Measurements from ENCODE around the gene CRYBG2. TPM values are rescaled to one million over a fixed set of nuclear protein-coding genes. Genes with fewer than 3 reads are reported as not detected.
A peak's percentile ranks its signal among the peaks of the same experiment; 100 is the strongest.
"Not testable (repeated sequence)": the region's sequence is repeated elsewhere in the genome, so short reads cannot be mapped to it uniquely, and the experiment has no call there.

The CRYBG2 gene
- total and polyA plus RNA-seq, 10 of the 15 experiments (the other 5 are each of a cell fraction or from before 2014, with no cell fraction given) = 0.03 to 1.2 (median 0.11) TPM; not detected in 4

DNA sequence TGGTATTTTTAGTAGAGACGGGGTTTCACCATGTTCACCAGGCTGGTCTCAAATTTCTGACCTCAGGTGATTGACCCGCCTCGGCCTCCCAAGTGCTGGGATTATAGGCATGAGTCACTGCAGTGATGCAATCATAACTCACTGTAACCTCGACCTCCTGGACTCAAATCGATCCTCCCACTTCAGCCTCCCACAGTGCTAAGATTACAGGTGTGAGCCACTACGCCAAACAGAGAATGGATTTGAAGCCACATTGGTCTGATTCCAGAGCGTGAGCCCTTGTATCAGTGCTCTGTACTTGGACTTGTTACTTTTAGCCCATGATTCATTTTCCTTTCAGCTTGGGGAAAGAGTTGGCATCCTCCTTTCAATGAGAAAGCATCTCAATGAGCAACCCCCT is 33.5 kb upstream of the CRYBG2 start (continued):
- TF ChIP-seq EZH2 (IDR thresholded peaks at IDR 0.05; ENCODE audit: borderline replicate concordance, control insufficient read depth, low read depth, low read length) = no peak
- no peak for TF ChIP-seq CEBPB (IDR thresholded peaks at IDR 0.05; ENCODE audit: borderline replicate concordance in 1 of 2, low read depth in 2 of 2, low read length in 2 of 2)
- no peak for TF ChIP-seq RCOR1 (conservative IDR thresholded peaks at IDR 0.05; ENCODE audit: low read depth, low read length)
- TF ChIP-seq NFYA (IDR thresholded peaks at IDR 0.05; ENCODE audit: borderline replicate concordance, low read depth, low read length) = no peak

DNA sequence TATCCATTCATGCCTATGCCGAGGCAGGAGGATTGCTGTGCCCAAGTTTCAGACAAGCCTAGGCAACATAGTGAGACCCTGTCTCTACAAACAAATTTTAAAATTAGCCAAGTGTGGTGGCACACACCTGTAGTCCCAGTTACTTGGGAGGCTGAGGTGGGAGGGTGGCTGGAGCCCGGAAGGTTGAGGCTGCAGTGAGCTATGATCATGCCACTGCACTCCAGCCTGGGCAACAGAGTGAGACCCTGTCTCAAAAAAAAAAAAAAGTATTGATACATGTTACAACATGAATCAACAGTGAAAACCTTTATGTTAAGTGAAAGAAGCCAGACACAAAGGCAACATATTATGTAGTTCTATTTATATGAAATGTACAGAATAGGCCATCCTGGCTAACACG is 31.1 kb upstream of the CRYBG2 start:
- H2AFZ ChIP-seq (ENCODE audit: control insufficient read depth, low read depth, low read length); in situ Hi-C loops (cut with MboI); ATAC-seq; H3K36me3 ChIP-seq (ENCODE audit: control insufficient read depth in 2 of 2, insufficient read depth in 2 of 2, low read length in 1 of 2); H3K79me2 ChIP-seq (ENCODE audit: control insufficient read depth, insufficient read depth, low read length); H3K4me3 ChIP-seq; H4K20me1 ChIP-seq (ENCODE audit: control insufficient read depth, insufficient read depth); H3K9ac ChIP-seq (ENCODE audit: control insufficient read depth, insufficient read depth, low read length); FAIRE-seq; H3K4me2 ChIP-seq (ENCODE audit: control insufficient read depth, insufficient read depth); H3K27ac ChIP-seq (ENCODE audit: control insufficient read depth, insufficient read depth); DNase-seq (ENCODE audit: low read depth, low spot score); BruUV-seq (replicated peaks); CTCF ChIA-PET; H3K4me1 ChIP-seq (ENCODE audit: control insufficient read depth, insufficient read depth, low read length); intact Hi-C loops (cut with micrococcal nuclease; ENCODE audit: unreplicated experiment); H3K27me3 ChIP-seq (replicated peaks in 1 of 2; ENCODE audit: control insufficient read depth in 2 of 2, insufficient read depth in 2 of 2, low read length in 1 of 2); H3K9me3 ChIP-seq (replicated peaks; ENCODE audit: control insufficient read depth, insufficient read depth, low read length): not testable (repeated sequence)
- 92% methylated on average over 3 of the region's 3 CpGs for WGBS (ENCODE audit: insufficient coverage, insufficient replicate concordance, low lambda C conversion rate, missing lambda C conversion rate)
- ChIA-PET SMC1A (ENCODE audit: uncharacterized antibody, unreplicated experiment) (interaction anchor here (0.5 kb wide), 1 partner anchor 164 kb away, joined by 3 read pairs; no protein-coding TSS in a partner anchor), POLR2A (interaction anchor here (0.7 kb wide), 1 partner anchor 174 kb away, joined by 4 read pairs; no protein-coding TSS in a partner anchor), RAD21 (ENCODE audit: unreplicated experiment) (interaction anchor here (0.7 kb wide), 1 partner anchor 12 kb away, joined by 3 read pairs; no protein-coding TSS in a partner anchor)

- SMC1A ChIA-PET (ENCODE audit: uncharacterized antibody, unreplicated experiment) = interaction anchor here (0.9 kb wide), 1 partner anchor 11 kb away, joined by 3 read pairs; no protein-coding TSS in a partner anchor
- DNase-seq (ENCODE audit: low read depth, low spot score) (no peak), FAIRE-seq (no peak), ATAC-seq (peak; percentile 28; the same call in 1 of the 3 replicates)
- Histone ChIP-seq H3K36me3 (ENCODE audit: control insufficient read depth in 2 of 2, insufficient read depth in 2 of 2, low read length in 1 of 2) (no peaks in the 10 kb centered on the region), H4K20me1 (ENCODE audit: control insufficient read depth, insufficient read depth) (no peaks in the 10 kb centered on the region), H3K9ac (ENCODE audit: control insufficient read depth, insufficient read depth, low read length) (no peak overlapping the region), H3K27me3 (replicated peaks in 1 of 2; ENCODE audit: control insufficient read depth in 2 of 2, insufficient read depth in 2 of 2, low read length in 1 of 2) (no peaks in the 10 kb centered on the region), H3K4me1 (ENCODE audit: control insufficient read depth, insufficient read depth, low read length) (no peaks in the 10 kb centered on the region), H3K79me2 (ENCODE audit: control insufficient read depth, insufficient read depth, low read length) (no peaks in the 10 kb centered on the region), H3K4me3 (no peak overlapping the region), H3K27ac (ENCODE audit: control insufficient read depth, insufficient read depth) (no peak overlapping the region), H3K4me2 (ENCODE audit: control insufficient read depth, insufficient read depth) (no peak overlapping the region), H2AFZ (ENCODE audit: control insufficient read depth, low read depth, low read length) (no peak overlapping the region), H3K9me3 (replicated peaks; ENCODE audit: control insufficient read depth, insufficient read depth, low read length) (no peaks in the 10 kb centered on the region)
- POLR2A ChIA-PET = no interaction called here
- TF ChIP-seq, protein P1, sequence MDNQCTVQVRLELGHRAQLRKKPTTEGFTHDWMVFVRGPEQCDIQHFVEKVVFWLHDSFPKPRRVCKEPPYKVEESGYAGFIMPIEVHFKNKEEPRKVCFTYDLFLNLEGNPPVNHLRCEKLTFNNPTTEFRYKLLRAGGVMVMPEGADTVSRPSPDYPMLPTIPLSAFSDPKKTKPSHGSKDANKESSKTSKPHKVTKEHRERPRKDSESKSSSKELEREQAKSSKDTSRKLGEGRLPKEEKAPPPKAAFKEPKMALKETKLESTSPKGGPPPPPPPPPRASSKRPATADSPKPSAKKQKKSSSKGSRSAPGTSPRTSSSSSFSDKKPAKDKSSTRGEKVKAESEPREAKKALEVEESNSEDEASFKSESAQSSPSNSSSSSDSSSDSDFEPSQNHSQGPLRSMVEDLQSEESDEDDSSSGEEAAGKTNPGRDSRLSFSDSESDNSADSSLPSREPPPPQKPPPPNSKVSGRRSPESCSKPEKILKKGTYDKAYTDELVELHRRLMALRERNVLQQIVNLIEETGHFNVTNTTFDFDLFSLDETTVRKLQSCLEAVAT (IDR thresholded peaks at IDR 0.05) = 0 out of 2 replicates have a peak, but pooled peaks have one; percentile 19
- TF ChIP-seq CBFB (IDR thresholded peaks at IDR 0.05; ENCODE audit: low read depth) = no peak
- WGBS (ENCODE audit: insufficient coverage, insufficient replicate concordance, low lambda C conversion rate, missing lambda C conversion rate) = 35% methylated on average over 3 of the region's 3 CpGs
- CTCF ChIA-PET = no interaction called here
- in situ Hi-C loops (cut with MboI) = no loop called here
- RAD21 ChIA-PET (ENCODE audit: unreplicated experiment) = no interaction called here
- intact Hi-C loops (cut with micrococcal nuclease; ENCODE audit: unreplicated experiment) = no loop called here
- BruUV-seq (replicated peaks) = no TSS peak
These were observed 30.1 kb upstream of the CRYBG2 start for GRCh38 chr1:26384076-26384475.

Measured in GM12878 (cell line).